ENCODE data around the gene ZEB2.

- TF ChIP-seq EZH2phosphoT487 (IDR thresholded peaks at IDR 0.05; ENCODE audit: borderline replicate concordance, low read length) (no peak), CTCF (IDR thresholded peaks at IDR 0.05; ENCODE audit: low read depth, low read length, poor library complexity, severe bottlenecking) (no peak)
Observed at GRCh38 chr2:144507441-144508171, 12.3 kb downstream of the ZEB2 start.
